Stromal cell of bone marrow (primary cell): Measurements from ENCODE around the gene ARHGAP10.
A peak's percentile ranks its signal among the peaks of the same experiment; 100 is the strongest.
"Not testable (repeated sequence)": the region's sequence is repeated elsewhere in the genome, so short reads cannot be mapped to it uniquely, and the experiment has no call there.

ENCODE experiments used
- DNase-seq: peaks from one replicate; pipeline ENCODE4 v3.0.0-alpha.2; 2012; ENCODE audit warnings: low read depth

The ARHGAP10 gene

GRCh38 chr4:147985376-147985775, 253.5 kb downstream of the ARHGAP10 start:
- no peak for DNase-seq

- DNase-seq = no peak
Observed at GRCh38 chr4:147987252-147987651, 255.4 kb downstream of the ARHGAP10 start.

GRCh38 chr4:147991543-147992283, 259.8 kb downstream of the ARHGAP10 start:
- DNase-seq = no peak

- peak; percentile 44 for DNase-seq
Observed at GRCh38 chr4:147994076-147994475, 262.2 kb downstream of the ARHGAP10 start.

- DNase-seq = no peak
Observed at GRCh38 chr4:147994491-147995385, 262.9 kb downstream of the ARHGAP10 start.

- no peak for DNase-seq
Observed at GRCh38 chr4:147996859-147997258, 265.0 kb downstream of the ARHGAP10 start.

- DNase-seq = not testable (repeated sequence)
Observed at GRCh38 chr4:148000038-148000437, 268.1 kb downstream of the ARHGAP10 start.

- peak; percentile 58 for DNase-seq
Observed at GRCh38 chr4:148004228-148004857, 272.5 kb downstream of the ARHGAP10 start.

- DNase-seq = no peak
Observed at GRCh38 chr4:148006001-148006400, 274.1 kb downstream of the ARHGAP10 start.

- DNase-seq = peak; percentile 75
Observed at GRCh38 chr4:148007314-148007760, 275.4 kb downstream of the ARHGAP10 start.

- no peak for DNase-seq
Observed at GRCh38 chr4:148007792-148008191, 275.9 kb downstream of the ARHGAP10 start.

- no peak for DNase-seq
Observed at GRCh38 chr4:148015058-148015457, 283.2 kb downstream of the ARHGAP10 start.

- no peak for DNase-seq
Observed at GRCh38 chr4:148015468-148015867, 283.6 kb downstream of the ARHGAP10 start.

GRCh38 chr4:148016063-148016637, 284.3 kb downstream of the ARHGAP10 start:
- no peak for DNase-seq

- DNase-seq = no peak
Observed at GRCh38 chr4:148017801-148018200, 285.9 kb downstream of the ARHGAP10 start.

- no peak for DNase-seq
Observed at GRCh38 chr4:148021686-148022085, 289.8 kb downstream of the ARHGAP10 start.

GRCh38 chr4:148022975-148023374, 291.1 kb downstream of the ARHGAP10 start:
- DNase-seq = no peak

GRCh38 chr4:148023512-148024181, 291.8 kb downstream of the ARHGAP10 start:
- DNase-seq = no peak

- DNase-seq = peak; percentile 88
Observed at GRCh38 chr4:148025981-148026380, 294.1 kb downstream of the ARHGAP10 start.

GRCh38 chr4:148027201-148027600, 295.3 kb downstream of the ARHGAP10 start:
- no peak for DNase-seq

GRCh38 chr4:148029781-148030180, 297.9 kb downstream of the ARHGAP10 start:
- no peak for DNase-seq
